Fibroblast of pulmonary artery (primary cell): Measurements from ENCODE around the gene PRR13.
A peak's percentile ranks its signal among the peaks of the same experiment; 100 is the strongest.
"Not testable (repeated sequence)": the region's sequence is repeated elsewhere in the genome, so short reads cannot be mapped to it uniquely, and the experiment has no call there.

Experiments
- DNase-seq: peaks from one replicate; pipeline ENCODE4 v3.0.0-alpha.2; 2010; ENCODE audit warnings: low read depth
- H3K4me3 ChIP-seq: replicated peaks from 2 replicates; pipeline ENCODE4 v1.5.1; 2011; ENCODE audit warnings: low read depth, mild to moderate bottlenecking, control low read depth, low read length, moderate library complexity
- CTCF ChIP-seq: IDR thresholded peaks from 2 replicates; pipeline ENCODE4 v1.5.1; 2011; ENCODE audit warnings: mild to moderate bottlenecking, control low read depth, low read length, inconsistent platforms; ENCODE audit errors: missing control alignments

Gene PRR13

GRCh38 chr12:53418221-53418620 lies 23.3 kb upstream of the PRR13 start:
- DNase-seq, result no peak
- TF ChIP-seq CTCF, result no peak
- H3K4me3 ChIP-seq, result no peak overlapping the region

GRCh38 chr12:53419756-53420155 lies 21.8 kb upstream of the PRR13 start:
- TF ChIP-seq CTCF, result no peak
- H3K4me3 ChIP-seq, result no peak overlapping the region
- DNase-seq, result no peak

- DNase-seq, H3K4me3 ChIP-seq: not testable (repeated sequence)
These were observed 19.3 kb upstream of the PRR13 start for GRCh38 chr12:53422247-53422646.

GRCh38 chr12:53423597-53423996 lies 17.9 kb upstream of the PRR13 start, which contains the start of gene AMHR2:
Gene AMHR2 (plus strand): TSS chr12:53423855. CDS start chr12:53423935, 80 bp downstream.
- H3K4me3 ChIP-seq, result no peak within 1 kb of the TSS
- no peak for DNase-seq
- no peak for TF ChIP-seq CTCF

- no peak overlapping the region for H3K4me3 ChIP-seq
- TF ChIP-seq CTCF, result no peak
- peak; percentile 39 for DNase-seq
These were observed 16.7 kb upstream of the PRR13 start for GRCh38 chr12:53424626-53425514.

- DNase-seq, result no peak
- TF ChIP-seq CTCF, result no peak
- H3K4me3 ChIP-seq, result no peak overlapping the region
These were observed 15.9 kb upstream of the PRR13 start for GRCh38 chr12:53425515-53426150.

- DNase-seq, result peak; percentile 51
- no peak overlapping the region for H3K4me3 ChIP-seq
- TF ChIP-seq CTCF, result no peak
These were observed 13.5 kb upstream of the PRR13 start for GRCh38 chr12:53427905-53428594.
